PC-9 (cell line): ENCODE measurements around the gene RHOA. TPM values are rescaled to one million over a fixed set of nuclear protein-coding genes. Genes with fewer than 3 reads are reported as not detected.

ENCODE experiments used
- BruUV-seq: library from RNA; stranded (reverse); fragments of 400-500 nt; replicated peaks from 2 replicates; lab custom pipeline; 2021; lab: Mats Ljungman, UMichigan
- CTCF ChIA-PET: fragments of 300-600 bp; sonication (Branson Sonifier 250); formaldehyde crosslinking; loops from one replicate; lab custom pipeline; 2022; ENCODE audit warnings: antibody characterized with exemption; lab: Charles Lee
- POLR2A ChIA-PET: fragments of 300-600 bp; sonication (Branson Sonifier 250); formaldehyde crosslinking; loops from one replicate; lab custom pipeline; 2022; ENCODE audit warnings: antibody characterized with exemption; ENCODE audit not compliant: unreplicated experiment; lab: Charles Lee
- DNase-seq, 2 experiments: peaks; one replicate each; pipeline versions ENCODE4 v3.0.0 to v3.0.0-alpha.2; 2015 to 2022; ENCODE audit warnings: mixed read lengths in 1 of 2
- H2AFZ ChIP-seq: fragments of 200-600 bp; sonication (generic); 2 replicates; pipeline ENCODE4 v1.8.1; 2017; ENCODE audit warnings: antibody characterized with exemption
- H3F3A ChIP-seq: fragments of 200-600 bp; sonication (generic); 2 replicates; pipeline ENCODE4 v1.8.1; 2017; ENCODE audit warnings: antibody characterized with exemption, mild to moderate bottlenecking, low read depth; ENCODE audit not compliant: insufficient read depth
- H3K27ac ChIP-seq: fragments of 200-600 bp; sonication (generic); 2 replicates; pipeline ENCODE4 v1.6.1; 2016; ENCODE audit warnings: mixed run types
- H3K27me3 ChIP-seq: fragments of 200-600 bp; sonication (generic); 2 replicates; pipeline ENCODE4 v1.6.1; 2016; ENCODE audit warnings: low read depth, mixed run types; ENCODE audit not compliant: insufficient read depth
- H3K36me3 ChIP-seq: fragments of 200-600 bp; sonication (generic); 2 replicates; pipeline ENCODE4 v1.6.1; 2016; ENCODE audit warnings: low read depth, mixed run types
- H3K4me1 ChIP-seq: fragments of 200-600 bp; sonication (generic); replicated peaks from 2 replicates; pipeline ENCODE4 v1.6.1; 2016; ENCODE audit warnings: mixed run types; ENCODE audit not compliant: insufficient read depth
- H3K4me2 ChIP-seq: fragments of 200-600 bp; sonication (generic); 2 replicates; pipeline ENCODE4 v1.6.1; 2017; ENCODE audit warnings: mixed run types
- H3K4me3 ChIP-seq: fragments of 200-600 bp; sonication (generic); 2 replicates; pipeline ENCODE4 v1.6.1; 2016; ENCODE audit warnings: mixed run types
- H3K79me2 ChIP-seq: fragments of 200-600 bp; sonication (generic); 2 replicates; pipeline ENCODE4 v1.6.1; 2017; ENCODE audit warnings: low read depth, mixed run types
- H3K9me2 ChIP-seq: fragments of 200-600 bp; sonication (generic); 2 replicates; pipeline ENCODE4 v1.8.1; 2017; ENCODE audit warnings: mild to moderate bottlenecking; ENCODE audit not compliant: insufficient read depth
- H3K9me3 ChIP-seq: fragments of 200-600 bp; sonication (generic); 2 replicates; pipeline ENCODE4 v1.8.1; 2016; ENCODE audit warnings: low read depth; ENCODE audit not compliant: insufficient read depth
- H4K20me1 ChIP-seq: fragments of 200-600 bp; sonication (generic); 2 replicates; pipeline ENCODE4 v1.8.1; 2017; ENCODE audit not compliant: insufficient read depth
- EZH2 ChIP-seq: fragments of 200-600 bp; sonication (generic); IDR thresholded peaks from 2 replicates; pipeline ENCODE4 v1.8.0; 2017; ENCODE audit warnings: antibody characterized with exemption, low read depth
- intact Hi-C: fragments of 100-400 bp; cut with micrococcal nuclease; formaldehyde crosslinking; loops from one replicate; pipeline ENCODE4 v1.10.0; 2022; ENCODE audit not compliant: unreplicated experiment
- total RNA-seq: library from RNA; stranded (reverse); gene quantifications from 2 replicates; pipeline ENCODE4 v1.2.3, GENCODE V29; 2021
- TF ChIP-seq, protein P1 (sequence below): fragments of 200-600 bp; sonication (generic); conservative IDR thresholded peaks from 2 replicates; pipeline ENCODE4 v1.6.1; 2017; ENCODE audit warnings: mixed run types, antibody characterized with exemption, mild to moderate bottlenecking, moderate library complexity

RHOA gene
- total RNA-seq, 1 experiment from 2014 or later = 413 TPM

GRCh38 chr3:49422379-49423248, 10.8 kb upstream of the RHOA start, which contains the start of gene AMT:
Gene AMT (minus strand): TSS chr3:49422473. CDS start chr3:49422450, 23 bp downstream.
- H3K9me2 ChIP-seq = no peaks in the 10 kb centered on the region
- H2AFZ ChIP-seq = no peak within 1 kb of the TSS
- DNase-seq = no peak
- peaks cover 17% of the 10 kb centered on the region; the same call in 1 of the 2 replicates for H3F3A ChIP-seq
- peaks cover 35% of the 10 kb centered on the region for H3K4me1 ChIP-seq
- no peak for TF ChIP-seq EZH2
- TF ChIP-seq, protein P1, sequence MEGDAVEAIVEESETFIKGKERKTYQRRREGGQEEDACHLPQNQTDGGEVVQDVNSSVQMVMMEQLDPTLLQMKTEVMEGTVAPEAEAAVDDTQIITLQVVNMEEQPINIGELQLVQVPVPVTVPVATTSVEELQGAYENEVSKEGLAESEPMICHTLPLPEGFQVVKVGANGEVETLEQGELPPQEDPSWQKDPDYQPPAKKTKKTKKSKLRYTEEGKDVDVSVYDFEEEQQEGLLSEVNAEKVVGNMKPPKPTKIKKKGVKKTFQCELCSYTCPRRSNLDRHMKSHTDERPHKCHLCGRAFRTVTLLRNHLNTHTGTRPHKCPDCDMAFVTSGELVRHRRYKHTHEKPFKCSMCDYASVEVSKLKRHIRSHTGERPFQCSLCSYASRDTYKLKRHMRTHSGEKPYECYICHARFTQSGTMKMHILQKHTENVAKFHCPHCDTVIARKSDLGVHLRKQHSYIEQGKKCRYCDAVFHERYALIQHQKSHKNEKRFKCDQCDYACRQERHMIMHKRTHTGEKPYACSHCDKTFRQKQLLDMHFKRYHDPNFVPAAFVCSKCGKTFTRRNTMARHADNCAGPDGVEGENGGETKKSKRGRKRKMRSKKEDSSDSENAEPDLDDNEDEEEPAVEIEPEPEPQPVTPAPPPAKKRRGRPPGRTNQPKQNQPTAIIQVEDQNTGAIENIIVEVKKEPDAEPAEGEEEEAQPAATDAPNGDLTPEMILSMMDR = no peak
- intact Hi-C loops = no loop called here
- ChIA-PET POLR2A (no interaction called here), CTCF (no interaction called here)
- peak within 1 kb of the TSS; percentile 75; the same call in 1 of the 2 replicates for H3K27ac ChIP-seq
- H4K20me1 ChIP-seq = no peaks in the 10 kb centered on the region
- H3K36me3 ChIP-seq = no peaks in the 10 kb centered on the region
- no peak within 1 kb of the TSS for H3K4me2 ChIP-seq
- H3K4me3 ChIP-seq = no peak within 1 kb of the TSS
- no peaks in the 10 kb centered on the region for H3K27me3 ChIP-seq
- H3K9me3 ChIP-seq = no peaks in the 10 kb centered on the region
- no peaks in the 10 kb centered on the region for H3K79me2 ChIP-seq
- BruUV-seq = no TSS peak

- no peak overlapping the region for H3K4me2 ChIP-seq
Observed at GRCh38 chr3:49421890-49422378, 10.2 kb upstream of the RHOA start.

DNA sequence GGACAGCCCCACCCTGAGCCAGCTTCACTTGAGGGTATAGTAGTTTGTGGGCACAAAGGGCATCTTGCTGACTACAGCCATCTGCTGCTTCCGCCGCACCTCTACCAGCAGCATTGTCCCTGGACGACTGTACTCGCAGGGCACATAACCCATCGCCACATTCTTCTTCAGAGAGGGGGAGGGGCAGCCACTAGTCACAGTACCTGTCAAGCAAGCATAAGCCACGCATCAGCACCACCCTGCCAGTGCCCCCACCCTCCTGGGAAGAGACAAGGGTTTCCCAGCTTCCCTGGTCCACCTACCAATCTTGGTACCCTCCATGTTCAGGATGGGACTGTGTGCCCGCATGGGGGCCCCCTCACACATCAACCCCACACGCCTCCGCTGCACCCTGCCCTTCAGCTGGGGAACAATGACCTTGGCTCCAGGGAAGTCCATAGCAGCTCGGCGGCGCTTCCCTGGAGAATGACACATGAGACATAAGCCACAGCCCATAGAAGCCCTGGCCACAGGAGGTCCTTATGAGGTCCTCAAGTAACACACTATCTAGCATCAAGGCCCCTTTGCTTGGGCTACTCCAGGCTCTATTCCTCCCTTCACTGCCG, 5.8 kb upstream of the RHOA start:
- no TSS peak for BruUV-seq
- H3K9me3 ChIP-seq = no peaks in the 10 kb centered on the region
- H3K27ac ChIP-seq = no peak overlapping the region
- no peaks in the 10 kb centered on the region for H4K20me1 ChIP-seq
- H3K9me2 ChIP-seq = no peaks in the 10 kb centered on the region
- peaks cover 15% of the 10 kb centered on the region for H3K79me2 ChIP-seq
- TF ChIP-seq, protein P1 = no peak
- no peak for TF ChIP-seq EZH2
- H3K4me1 ChIP-seq = peaks cover 62% of the 10 kb centered on the region
- no peaks in the 10 kb centered on the region for H3K36me3 ChIP-seq
- CTCF ChIA-PET = interaction anchor here (0.5 kb wide), 1 partner anchor 35 kb away, joined by 3 read pairs; no protein-coding TSS in a partner anchor
- H3F3A ChIP-seq = peaks cover 37% of the 10 kb centered on the region; the same call in 1 of the 2 replicates
- no peak overlapping the region for H3K4me3 ChIP-seq
- no peak overlapping the region for H3K4me2 ChIP-seq
- no peaks in the 10 kb centered on the region for H3K27me3 ChIP-seq
- intact Hi-C loops = no loop called here
- POLR2A ChIA-PET = no interaction called here
- no peak overlapping the region for H2AFZ ChIP-seq
- peak in 1 of 2 experiments; percentile 27 for DNase-seq

More at GRCh38 chr3:49421890-49422378, 10.2 kb upstream of the RHOA start:
- no TSS peak for BruUV-seq
- TF ChIP-seq, protein P1 = no peak
- TF ChIP-seq EZH2 = no peak
- H3K9me2 ChIP-seq = no peaks in the 10 kb centered on the region
- peak overlapping the region; percentile 75; the same call in 1 of the 2 replicates for H3K27ac ChIP-seq
- no peaks in the 10 kb centered on the region for H3K9me3 ChIP-seq
- no peaks in the 10 kb centered on the region for H4K20me1 ChIP-seq
- H3K4me1 ChIP-seq = peaks cover 42% of the 10 kb centered on the region
- DNase-seq = no peak
- H3F3A ChIP-seq = peaks cover 24% of the 10 kb centered on the region; the same call in 1 of the 2 replicates
- intact Hi-C loops = no loop called here
- H3K4me3 ChIP-seq = no peak overlapping the region
- ChIA-PET CTCF (no interaction called here), POLR2A (interaction anchor here (0.6 kb wide), 1 partner anchor 276 kb away, joined by 4 read pairs; no protein-coding TSS in a partner anchor)
- no peaks in the 10 kb centered on the region for H3K79me2 ChIP-seq
- no peaks in the 10 kb centered on the region for H3K36me3 ChIP-seq
- no peak overlapping the region for H2AFZ ChIP-seq
- H3K27me3 ChIP-seq = no peaks in the 10 kb centered on the region
